NOMO-1 (cell line): ENCODE data around the gene GRPEL2.

Experiments
- DNase-seq, 2 experiments: peaks; one replicate each; lab custom pipeline; 2025; ENCODE audit not compliant: unreplicated experiment in 2 of 2; lab: John Stamatoyannopoulos, UW

The GRPEL2 gene

GRCh38 chr5:149345147-149345891, at the start of gene GRPEL2:
TSS of gene GRPEL2 (plus strand) at chr5:149345499. CDS start at chr5:149345540, 41 bp downstream.
- peak; percentile 93 to 97 for DNase-seq

- DNase-seq: no peak
Observed at GRCh38 chr5:149297340-149298025, 47.8 kb upstream of the GRPEL2 start.

- DNase-seq: no peak
Observed at GRCh38 chr5:149298163-149298562, 47.1 kb upstream of the GRPEL2 start.

- no peak for DNase-seq
Observed at GRCh38 chr5:149298842-149299404, 46.4 kb upstream of the GRPEL2 start.

- no peak for DNase-seq
Observed at GRCh38 chr5:149299451-149300054, 45.7 kb upstream of the GRPEL2 start.

GRCh38 chr5:149300441-149300840, 44.9 kb upstream of the GRPEL2 start:
- DNase-seq: no peak

GRCh38 chr5:149301049-149301743, 44.1 kb upstream of the GRPEL2 start:
- no peak for DNase-seq

GRCh38 chr5:149301744-149302380, 43.4 kb upstream of the GRPEL2 start:
- no peak for DNase-seq

GRCh38 chr5:149302641-149303040, 42.7 kb upstream of the GRPEL2 start:
- DNase-seq: peak in 1 of 2 experiments; percentile 7

- no peak for DNase-seq
Observed at GRCh38 chr5:149303210-149303609, 42.1 kb upstream of the GRPEL2 start.

GRCh38 chr5:149304195-149305078, 40.9 kb upstream of the GRPEL2 start:
- no peak for DNase-seq

GRCh38 chr5:149309354-149309753, 35.9 kb upstream of the GRPEL2 start:
- DNase-seq: peak in 1 of 2 experiments; percentile 21

- DNase-seq: no peak
Observed at GRCh38 chr5:149310488-149310887, 34.8 kb upstream of the GRPEL2 start.

- DNase-seq: no peak
Observed at GRCh38 chr5:149310947-149311658, 34.2 kb upstream of the GRPEL2 start.

GRCh38 chr5:149313151-149313841, 32.0 kb upstream of the GRPEL2 start:
- DNase-seq: no peak

GRCh38 chr5:149314571-149315111, 30.7 kb upstream of the GRPEL2 start:
- DNase-seq: no peak

- no peak for DNase-seq
Observed at GRCh38 chr5:149315753-149316152, 29.5 kb upstream of the GRPEL2 start.
